HepG2 (cell line): ENCODE measurements around the gene EEF1AKMT4. TPM values are rescaled to one million over a fixed set of nuclear protein-coding genes. Genes with fewer than 3 reads are reported as not detected.

Experiments
- ASH2L ChIP-seq: fragments of 300-600, 200-600 bp; sonication (generic); IDR thresholded peaks from 2 replicates; pipeline ENCODE4 v1.7.0; 2017; ENCODE audit warnings: low read depth, mild to moderate bottlenecking, moderate library complexity, mixed read lengths, low read length; ENCODE audit not compliant: insufficient read length
- CREB3 ChIP-seq: sonication (generic); formaldehyde crosslinking; IDR thresholded peaks from 2 replicates; pipeline ENCODE4 v1.5.0; 2020; ENCODE audit warnings: missing genetic modification reagents
- FOXM1 ChIP-seq: sonication (generic); formaldehyde crosslinking; IDR thresholded peaks from 2 replicates; pipeline ENCODE4 v1.5.0; 2020; ENCODE audit warnings: missing genetic modification reagents
- GABPB1 ChIP-seq: IDR thresholded peaks from 2 replicates; pipeline ENCODE4 v1.6.1; 2016; ENCODE audit warnings: mild to moderate bottlenecking, missing genetic modification reagents, moderate library complexity, missing compliant biosample characterization
- MAZ ChIP-seq, 2 experiments: sonication (generic) in 1 of 2; formaldehyde crosslinking in 1 of 2; IDR thresholded peaks; 2 replicates each; pipeline versions ENCODE4 v1.5.0 to v1.6.1; 2012 to 2020; ENCODE audit warnings: low read depth in 2 of 2, mild to moderate bottlenecking in 2 of 2, borderline replicate concordance in 1 of 2, improper control_type of control experiment in 1 of 2, low read length in 1 of 2, missing genetic modification reagents in 1 of 2, moderate library complexity in 1 of 2
- MIXL1 ChIP-seq: IDR thresholded peaks from 2 replicates; pipeline ENCODE4 v1.6.1; 2016
- PRMT3 ChIP-seq: sonication (generic); formaldehyde crosslinking; IDR thresholded peaks from 2 replicates; pipeline ENCODE4 v1.8.1; 2022; ENCODE audit warnings: low read depth, mild to moderate bottlenecking, moderate library complexity, missing genetic modification reagents, borderline replicate concordance
- RAD21 ChIP-seq: fragments of 450-650 bp; formaldehyde crosslinking; IDR thresholded peaks from 2 replicates; pipeline ENCODE4 v1.5.0; 2020; ENCODE audit warnings: mild to moderate bottlenecking
- SSRP1 ChIP-seq: IDR thresholded peaks from 2 replicates; pipeline ENCODE4 v1.6.1; 2016; ENCODE audit warnings: control low read depth
- TMF1 ChIP-seq: sonication (generic); formaldehyde crosslinking; IDR thresholded peaks from 2 replicates; pipeline ENCODE4 v1.8.1; 2022; ENCODE audit warnings: low read depth, missing genetic modification reagents
- TOE1 ChIP-seq: sonication (generic); formaldehyde crosslinking; IDR thresholded peaks from 2 replicates; pipeline ENCODE4 v1.4.0; 2020; ENCODE audit warnings: mild to moderate bottlenecking, missing genetic modification reagents
- YY1 ChIP-seq: IDR thresholded peaks from 2 replicates; pipeline ENCODE4 v1.6.1; 2011; ENCODE audit warnings: low read length, low read depth, moderate library complexity, mild to moderate bottlenecking; ENCODE audit not compliant: insufficient read depth, insufficient replicate concordance
- ZBTB39 ChIP-seq: sonication (generic); formaldehyde crosslinking; IDR thresholded peaks from 2 replicates; pipeline ENCODE4 v1.5.0; 2020; ENCODE audit warnings: missing genetic modification reagents
- ZFY ChIP-seq: sonication (generic); formaldehyde crosslinking; IDR thresholded peaks from 2 replicates; pipeline ENCODE4 v1.4.0; 2020; ENCODE audit warnings: missing genetic modification reagents
- ZMYM3 ChIP-seq: sonication (generic); formaldehyde crosslinking; IDR thresholded peaks from 2 replicates; pipeline ENCODE4 v1.5.1; 2020; ENCODE audit warnings: mild to moderate bottlenecking, missing genetic modification reagents
- ZNF143 ChIP-seq: sonication (generic); formaldehyde crosslinking; IDR thresholded peaks from 2 replicates; pipeline ENCODE4 v1.4.0; 2020; ENCODE audit warnings: missing genetic modification reagents
- ZNF263 ChIP-seq: sonication (generic); formaldehyde crosslinking; IDR thresholded peaks from 2 replicates; pipeline ENCODE4 v1.4.0; 2020; ENCODE audit warnings: missing genetic modification reagents
- ZNF326 ChIP-seq: sonication (generic); formaldehyde crosslinking; IDR thresholded peaks from 2 replicates; pipeline ENCODE4 v1.4.0; 2020; ENCODE audit warnings: missing genetic modification reagents, borderline replicate concordance
- ZNF333 ChIP-seq: sonication (generic); formaldehyde crosslinking; IDR thresholded peaks from 2 replicates; pipeline ENCODE4 v1.4.0; 2020; ENCODE audit warnings: mild to moderate bottlenecking, missing genetic modification reagents, borderline replicate concordance
- ZNF367 ChIP-seq: sonication (generic); formaldehyde crosslinking; IDR thresholded peaks from 2 replicates; pipeline ENCODE4 v1.4.0; 2020; ENCODE audit warnings: missing genetic modification reagents, borderline replicate concordance
- ZNF761 ChIP-seq: sonication (generic); formaldehyde crosslinking; conservative IDR thresholded peaks from 2 replicates; pipeline ENCODE4 v1.4.0; 2020; ENCODE audit warnings: mild to moderate bottlenecking, missing genetic modification reagents
- polyA plus RNA-seq, 8 experiments: library from polyadenylated mRNA; depleted of rRNA in 3 of 8; stranded (reverse) in 7 of 8; unstranded in 1 of 8; fragments of >200 nt; fragmentation: Illumina TruSeq in 4 of 8; extraction: Trizol in 4 of 8; gene quantifications; 2 replicates each; pipeline versions ENCODE4 v1.2.1 to v1.2.3, GENCODE V29; 2011 to 2016; ENCODE audit warnings: low read depth in 4 of 8, missing spikeins in 1 of 8, mixed read lengths in 1 of 8; ENCODE audit not compliant: insufficient read depth in 1 of 8
- total RNA-seq, 5 experiments: library from RNA; depleted of rRNA; stranded (reverse); fragments of >200 nt; fragmentation: Illumina TruSeq; extraction: Trizol; gene quantifications; 2 replicates each; pipeline ENCODE4 v1.2.3, GENCODE V29; 2016; ENCODE audit warnings: low read depth in 1 of 5
- TF ChIP-seq, protein P1 (sequence below): IDR thresholded peaks from 2 replicates; pipeline ENCODE4 v1.6.1; 2016; ENCODE audit warnings: low read depth
- TF ChIP-seq, protein P2 (sequence below): sonication (generic); formaldehyde crosslinking; IDR thresholded peaks from 2 replicates; pipeline ENCODE4 v1.8.0; 2022; ENCODE audit warnings: mild to moderate bottlenecking, missing genetic modification reagents; ENCODE audit not compliant: insufficient replicate concordance

Gene EEF1AKMT4
- total and polyA plus RNA-seq, 2 of the 13 experiments (the other 11 are each of a cell fraction or from before 2014, with no cell fraction given) = 13.1 to 15.8 TPM

DNA sequence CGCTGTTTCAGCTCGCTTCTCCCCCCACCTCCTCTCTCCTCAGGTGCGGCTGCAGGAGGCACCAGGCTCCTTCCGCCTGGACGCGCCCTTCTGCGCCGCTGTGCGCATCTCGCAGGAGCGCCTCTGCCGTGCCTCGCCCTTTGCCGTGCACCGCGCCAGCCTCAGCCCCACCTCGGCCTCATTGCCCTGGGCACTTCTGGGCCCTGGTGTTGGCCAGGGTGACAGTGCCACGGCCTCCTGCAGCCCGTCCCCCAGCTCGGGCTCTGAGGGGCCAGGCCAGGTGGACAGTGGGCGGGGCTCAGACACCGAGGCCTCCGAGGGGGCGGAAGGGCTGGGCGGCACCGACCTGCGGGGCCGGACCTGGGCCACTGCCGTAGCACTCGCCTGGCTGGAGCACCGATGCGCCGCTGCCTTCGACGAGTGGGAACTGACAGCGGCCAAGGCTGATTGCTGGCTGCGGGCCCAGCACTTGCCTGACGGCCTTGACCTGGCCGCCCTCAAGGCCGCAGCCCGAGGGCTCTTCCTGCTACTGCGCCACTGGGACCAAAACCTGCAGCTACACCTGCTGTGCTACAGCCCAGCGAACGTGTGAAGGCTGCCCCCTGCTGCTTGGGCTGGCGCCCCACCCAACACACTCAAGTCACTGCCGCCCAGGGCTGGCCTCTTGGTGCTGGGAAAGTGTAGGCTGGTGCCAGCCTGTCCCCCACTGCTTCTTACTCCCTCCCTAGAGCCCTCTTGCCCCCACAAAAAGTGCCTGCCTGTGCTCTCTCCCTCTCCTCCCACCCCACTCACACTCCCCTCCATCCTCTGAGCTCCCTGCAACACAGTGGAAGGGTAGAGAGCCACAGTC is 7.8 kb upstream of the EEF1AKMT4 start (continued):
- TF ChIP-seq, protein P1, sequence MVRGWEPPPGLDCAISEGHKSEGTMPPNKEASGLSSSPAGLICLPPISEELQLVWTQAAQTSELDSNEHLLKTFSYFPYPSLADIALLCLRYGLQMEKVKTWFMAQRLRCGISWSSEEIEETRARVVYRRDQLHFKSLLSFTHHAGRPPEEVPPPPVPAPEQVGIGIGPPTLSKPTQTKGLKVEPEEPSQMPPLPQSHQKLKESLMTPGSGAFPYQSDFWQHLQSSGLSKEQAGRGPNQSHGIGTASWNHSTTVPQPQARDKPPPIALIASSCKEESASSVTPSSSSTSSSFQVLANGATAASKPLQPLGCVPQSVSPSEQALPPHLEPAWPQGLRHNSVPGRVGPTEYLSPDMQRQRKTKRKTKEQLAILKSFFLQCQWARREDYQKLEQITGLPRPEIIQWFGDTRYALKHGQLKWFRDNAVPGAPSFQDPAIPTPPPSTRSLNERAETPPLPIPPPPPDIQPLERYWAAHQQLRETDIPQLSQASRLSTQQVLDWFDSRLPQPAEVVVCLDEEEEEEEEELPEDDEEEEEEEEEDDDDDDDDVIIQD = peak; percentile 59; the same call in 1 of the 2 replicates
- TF ChIP-seq ZNF761 (CRISPR knock-in tag) (peak; percentile 96), SSRP1 (CRISPR knock-in tag) (no peak), TOE1 (CRISPR knock-in tag) (0 out of 2 replicates have a peak, but pooled peaks have one; percentile 27), ZBTB39 (CRISPR knock-in tag) (no peak; the same call in none of the 2 replicates), ZMYM3 (CRISPR knock-in tag) (0 out of 2 replicates have a peak, but pooled peaks have one; percentile 61), ZNF367 (CRISPR knock-in tag) (no peak), ASH2L (no peak), FOXM1 (peak; percentile 27; the same call in 1 of the 2 replicates), MIXL1 (peak; percentile 81; the same call in 1 of the 2 replicates), ZNF326 (no peak), PRMT3 (CRISPR knock-in tag) (0 out of 2 replicates have a peak, but pooled peaks have one; percentile 40), MAZ (IDR thresholded peaks at IDR 0.05; ENCODE audit: borderline replicate concordance, low read depth, low read length) (peak; percentile 43; the same call in 1 of the 2 replicates), MAZ (CRISPR knock-in tag; IDR thresholded peaks at IDR 0.05; ENCODE audit: low read depth) (peak; percentile 94), RAD21 (peak; percentile 99), YY1 (peak; percentile 69), CREB3 (CRISPR knock-in tag) (0 out of 2 replicates have a peak, but pooled peaks have one; percentile 73), ZNF143 (peak; percentile 74), ZNF263 (CRISPR knock-in tag) (peak; percentile 89), TMF1 (no peak; the same call in 1 of the 2 replicates), ZFY (CRISPR knock-in tag) (peak; percentile 89), GABPB1 (CRISPR knock-in tag) (peak; percentile 88), ZNF333 (0 out of 2 replicates have a peak, but pooled peaks have one; percentile 22)
- TF ChIP-seq, protein P2, sequence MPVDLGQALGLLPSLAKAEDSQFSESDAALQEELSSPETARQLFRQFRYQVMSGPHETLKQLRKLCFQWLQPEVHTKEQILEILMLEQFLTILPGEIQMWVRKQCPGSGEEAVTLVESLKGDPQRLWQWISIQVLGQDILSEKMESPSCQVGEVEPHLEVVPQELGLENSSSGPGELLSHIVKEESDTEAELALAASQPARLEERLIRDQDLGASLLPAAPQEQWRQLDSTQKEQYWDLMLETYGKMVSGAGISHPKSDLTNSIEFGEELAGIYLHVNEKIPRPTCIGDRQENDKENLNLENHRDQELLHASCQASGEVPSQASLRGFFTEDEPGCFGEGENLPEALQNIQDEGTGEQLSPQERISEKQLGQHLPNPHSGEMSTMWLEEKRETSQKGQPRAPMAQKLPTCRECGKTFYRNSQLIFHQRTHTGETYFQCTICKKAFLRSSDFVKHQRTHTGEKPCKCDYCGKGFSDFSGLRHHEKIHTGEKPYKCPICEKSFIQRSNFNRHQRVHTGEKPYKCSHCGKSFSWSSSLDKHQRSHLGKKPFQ (CRISPR knock-in tag) = peak; percentile 89
